DND-41 (cell line): ENCODE measurements around the gene TBC1D21.

ENCODE experiments used
- ATAC-seq: fragments of 200-7000 bp; cut with Tn5 transposase; 3 replicates; pipeline ENCODE4 v1.9.1; 2021; ENCODE audit warnings: low read depth; ENCODE audit not compliant: insufficient read depth
- DNase-seq: peaks from one replicate; pipeline ENCODE4 v3.0.0-alpha.2; 2020
- H2AFZ ChIP-seq: 2 replicates; pipeline ENCODE4 v1.6.0; 2012; ENCODE audit warnings: low read depth, low read length
- H3K27ac ChIP-seq: 2 replicates; pipeline ENCODE4 v1.5.1; 2012; ENCODE audit warnings: low read length, inconsistent platforms
- H3K27me3 ChIP-seq: fragments of 200-600 bp; sonication (generic); 2 replicates; pipeline ENCODE4 v1.6.0; 2012; ENCODE audit warnings: low read length, mild to moderate bottlenecking, inconsistent platforms; ENCODE audit not compliant: insufficient read depth, poor library complexity
- H3K36me3 ChIP-seq: 2 replicates; pipeline ENCODE4 v1.5.1; 2012; ENCODE audit warnings: low read length, inconsistent platforms; ENCODE audit not compliant: insufficient read depth
- H3K4me1 ChIP-seq: 2 replicates; pipeline ENCODE4 v1.5.1; 2012; ENCODE audit warnings: mild to moderate bottlenecking, low read length; ENCODE audit not compliant: insufficient read depth
- H3K4me2 ChIP-seq: 2 replicates; pipeline ENCODE4 v1.6.0; 2012; ENCODE audit warnings: mild to moderate bottlenecking, moderate library complexity, low read length, inconsistent platforms; ENCODE audit not compliant: insufficient read depth
- H3K4me3 ChIP-seq, 2 experiments: fragments of 200-600 bp in 1 of 2; shearing (Covaris generic) in 1 of 2; 2 replicates each; pipeline ENCODE4 v1.5.1; 2012 to 2016; ENCODE audit warnings: inconsistent platforms in 2 of 2, low read length in 2 of 2, mild to moderate bottlenecking in 2 of 2, low read depth in 1 of 2, moderate library complexity in 1 of 2
- H3K79me2 ChIP-seq: 2 replicates; pipeline ENCODE4 v1.6.0; 2012; ENCODE audit warnings: low read length, inconsistent platforms; ENCODE audit not compliant: insufficient read depth
- H3K9ac ChIP-seq: 2 replicates; pipeline ENCODE4 v1.6.0; 2012; ENCODE audit warnings: low read depth, mild to moderate bottlenecking, inconsistent platforms, low read length, moderate library complexity
- H3K9me3 ChIP-seq: 2 replicates; pipeline ENCODE4 v1.5.1; 2012; ENCODE audit warnings: low read length, moderate library complexity, mild to moderate bottlenecking, inconsistent platforms; ENCODE audit not compliant: insufficient read depth, severe bottlenecking
- H4K20me1 ChIP-seq: 2 replicates; pipeline ENCODE4 v1.6.0; 2012; ENCODE audit warnings: low read length; ENCODE audit not compliant: insufficient read depth
- EZH2 ChIP-seq: IDR thresholded peaks from 3 replicates; pipeline ENCODE4 v1.6.1; 2012; ENCODE audit warnings: borderline replicate concordance, low read depth, mild to moderate bottlenecking, moderate library complexity, low read length, inconsistent platforms; ENCODE audit not compliant: severe bottlenecking
- TF ChIP-seq, protein P1 (sequence below): IDR thresholded peaks from 2 replicates; pipeline ENCODE4 v1.5.1; 2012; ENCODE audit warnings: borderline replicate concordance, low read length, moderate library complexity, mild to moderate bottlenecking; ENCODE audit not compliant: poor library complexity, severe bottlenecking; ENCODE audit errors: extremely low read depth

The TBC1D21 gene

DNA sequence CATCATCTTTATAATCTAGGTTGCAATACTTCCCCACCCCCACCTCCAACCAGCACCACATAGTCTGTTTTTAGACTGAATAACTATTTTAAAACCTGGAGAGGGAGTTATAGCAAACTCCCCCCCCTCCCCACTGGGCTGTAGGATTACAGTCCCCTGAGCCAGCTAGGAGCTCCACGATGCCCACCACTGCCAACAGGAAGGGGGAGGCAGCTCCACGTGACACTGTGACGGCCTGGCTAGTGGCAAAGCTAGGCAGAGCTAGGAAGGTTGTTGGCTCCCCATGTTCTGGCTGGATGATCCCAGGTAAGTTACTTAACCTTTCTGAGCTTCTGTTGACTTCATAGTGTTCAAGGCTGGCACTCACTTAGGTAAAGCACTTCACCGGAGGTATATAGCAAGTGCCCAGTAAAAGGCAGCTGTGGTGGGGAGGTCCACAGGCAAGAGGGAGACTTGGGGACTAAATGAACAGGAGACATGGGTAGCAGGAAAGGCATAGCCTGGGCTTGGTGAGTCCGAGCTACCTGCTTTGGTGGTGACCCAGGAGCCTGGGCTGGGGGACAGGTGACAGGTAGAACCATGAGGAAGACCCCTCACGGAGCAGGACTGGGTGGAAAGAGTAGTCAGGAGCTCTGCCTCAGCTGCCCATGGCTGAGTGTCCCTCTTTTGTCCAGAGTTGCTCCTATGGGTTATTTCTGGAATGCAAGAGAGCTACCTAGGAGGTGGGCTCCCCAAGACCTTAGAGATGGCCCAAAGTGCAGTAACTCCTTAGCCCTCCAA is 4.0 kb upstream of the TBC1D21 start:
- no peak overlapping the region for H3K4me3 ChIP-seq
- TF ChIP-seq EZH2, result no peak
- TF ChIP-seq, protein P1, sequence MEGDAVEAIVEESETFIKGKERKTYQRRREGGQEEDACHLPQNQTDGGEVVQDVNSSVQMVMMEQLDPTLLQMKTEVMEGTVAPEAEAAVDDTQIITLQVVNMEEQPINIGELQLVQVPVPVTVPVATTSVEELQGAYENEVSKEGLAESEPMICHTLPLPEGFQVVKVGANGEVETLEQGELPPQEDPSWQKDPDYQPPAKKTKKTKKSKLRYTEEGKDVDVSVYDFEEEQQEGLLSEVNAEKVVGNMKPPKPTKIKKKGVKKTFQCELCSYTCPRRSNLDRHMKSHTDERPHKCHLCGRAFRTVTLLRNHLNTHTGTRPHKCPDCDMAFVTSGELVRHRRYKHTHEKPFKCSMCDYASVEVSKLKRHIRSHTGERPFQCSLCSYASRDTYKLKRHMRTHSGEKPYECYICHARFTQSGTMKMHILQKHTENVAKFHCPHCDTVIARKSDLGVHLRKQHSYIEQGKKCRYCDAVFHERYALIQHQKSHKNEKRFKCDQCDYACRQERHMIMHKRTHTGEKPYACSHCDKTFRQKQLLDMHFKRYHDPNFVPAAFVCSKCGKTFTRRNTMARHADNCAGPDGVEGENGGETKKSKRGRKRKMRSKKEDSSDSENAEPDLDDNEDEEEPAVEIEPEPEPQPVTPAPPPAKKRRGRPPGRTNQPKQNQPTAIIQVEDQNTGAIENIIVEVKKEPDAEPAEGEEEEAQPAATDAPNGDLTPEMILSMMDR, result no peak
- DNase-seq (no peak), ATAC-seq (no peak)
- no peaks in the 10 kb centered on the region for H3K4me1 ChIP-seq
- H3K9me3 ChIP-seq, result no peaks in the 10 kb centered on the region
- H3K27ac ChIP-seq, result no peak overlapping the region
- no peaks in the 10 kb centered on the region for H3K79me2 ChIP-seq
- H3K36me3 ChIP-seq, result no peaks in the 10 kb centered on the region
- peaks cover 3% of the 10 kb centered on the region; the same call in 1 of the 2 replicates for H4K20me1 ChIP-seq
- no peak overlapping the region for H3K9ac ChIP-seq
- peaks cover 12% of the 10 kb centered on the region for H3K27me3 ChIP-seq
- no peak overlapping the region for H3K4me2 ChIP-seq
- no peak overlapping the region for H2AFZ ChIP-seq

DNA sequence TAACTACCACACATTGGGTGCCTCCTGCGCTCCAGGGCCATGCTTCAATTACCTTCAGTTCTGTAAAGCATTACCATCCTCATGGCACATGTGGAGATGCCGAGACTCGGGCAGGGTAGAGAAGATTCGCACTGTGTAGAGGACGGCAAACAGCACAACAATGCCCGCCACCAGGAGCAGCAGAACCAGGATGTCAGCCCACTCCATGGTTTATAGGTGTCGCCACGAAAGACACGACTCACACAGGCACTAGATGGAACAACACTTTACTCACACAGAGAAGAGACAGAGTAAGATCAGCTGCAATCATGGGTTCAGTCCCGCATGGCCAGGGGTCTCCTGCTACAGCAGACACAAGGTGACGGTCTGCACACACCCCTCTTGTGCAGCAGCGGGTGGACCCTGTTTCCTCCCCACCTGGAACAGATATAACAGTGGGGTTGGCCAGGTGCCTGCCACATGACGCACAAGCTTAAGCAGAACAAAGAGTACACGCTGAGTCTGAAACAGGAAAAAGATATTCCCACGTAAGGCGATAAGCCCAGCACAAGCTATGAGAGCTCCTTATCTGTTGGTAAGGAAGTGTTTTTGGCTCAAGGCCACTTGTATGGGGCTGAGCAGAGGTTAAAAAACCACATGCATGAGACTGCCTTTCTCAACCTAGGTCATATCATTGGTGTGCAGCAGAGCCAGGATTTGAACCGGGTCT is 2.5 kb upstream of the TBC1D21 start:
- Histone ChIP-seq H3K4me3 (no peak overlapping the region), H3K27ac (no peak overlapping the region), H3K9ac (no peak overlapping the region), H3K27me3 (peaks cover 9% of the 10 kb centered on the region), H2AFZ (no peak overlapping the region), H3K4me2 (no peak overlapping the region), H4K20me1 (peaks cover 3% of the 10 kb centered on the region; the same call in 1 of the 2 replicates), H3K4me1 (no peaks in the 10 kb centered on the region), H3K36me3 (no peaks in the 10 kb centered on the region), H3K79me2 (no peaks in the 10 kb centered on the region), H3K9me3 (no peaks in the 10 kb centered on the region)
- DNase-seq (no peak), ATAC-seq (no peak)
- TF ChIP-seq, protein P1, result no peak

DNA sequence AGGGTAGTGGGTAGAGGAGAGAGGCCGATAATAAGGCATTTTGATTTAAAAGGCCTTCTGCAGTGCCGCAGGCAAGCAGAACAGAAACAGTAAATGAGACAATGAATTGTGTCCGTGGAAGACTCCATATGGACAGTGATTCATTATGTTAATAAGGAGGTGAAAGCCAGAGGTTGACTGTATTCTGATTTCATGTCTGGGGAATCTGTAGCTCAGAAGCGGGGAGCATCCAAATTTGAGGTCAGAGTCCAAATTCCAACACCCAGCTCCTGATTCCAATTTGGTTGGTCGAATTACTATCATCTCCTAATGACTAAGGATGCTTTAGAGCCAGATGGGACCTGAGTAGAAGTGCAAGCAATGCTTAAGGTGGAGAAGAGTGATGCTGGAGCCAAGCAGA is 1.0 kb upstream of the TBC1D21 start:
- H3K9me3 ChIP-seq, result no peaks in the 10 kb centered on the region
- TF ChIP-seq EZH2, result no peak
- TF ChIP-seq, protein P1, result no peak
- H3K9ac ChIP-seq, result no peak overlapping the region
- no peaks in the 10 kb centered on the region for H3K79me2 ChIP-seq
- H3K4me2 ChIP-seq, result no peak overlapping the region
- no peaks in the 10 kb centered on the region for H3K36me3 ChIP-seq
- ATAC-seq (no peak), DNase-seq (no peak)
- H3K27ac ChIP-seq, result no peak overlapping the region
- no peaks in the 10 kb centered on the region for H3K4me1 ChIP-seq
- no peaks in the 10 kb centered on the region for H3K27me3 ChIP-seq
- H3K4me3 ChIP-seq, result no peak overlapping the region
- peaks cover 3% of the 10 kb centered on the region; the same call in 1 of the 2 replicates for H4K20me1 ChIP-seq
- H2AFZ ChIP-seq, result no peak overlapping the region
